ENCODE data around the gene TIMP1.

Gene TIMP1

DNA sequence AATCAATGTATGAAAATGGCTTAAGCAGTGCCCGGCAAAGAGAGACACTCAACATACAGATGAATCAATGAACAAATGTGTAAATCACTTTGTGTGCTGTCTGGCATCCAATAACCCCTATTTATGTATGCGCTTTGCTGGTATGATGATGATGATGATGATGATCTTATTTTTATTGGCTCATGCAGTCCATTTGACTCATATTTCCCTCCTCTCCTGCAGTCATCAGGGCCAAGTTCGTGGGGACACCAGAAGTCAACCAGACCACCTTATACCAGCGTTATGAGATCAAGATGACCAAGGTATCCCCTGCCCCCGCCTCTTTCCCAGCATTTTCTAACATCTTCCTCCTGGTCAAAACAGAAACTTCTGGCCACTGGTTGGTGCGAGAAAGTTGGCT, 2.5 kb downstream of the TIMP1 start:
- H3K36me3 ChIP-seq (ENCODE audit: control insufficient read depth in 1 of 2, insufficient read depth in 2 of 2, low read length in 2 of 2) = no peaks in the 10 kb centered on the region
- H3K9ac ChIP-seq (ENCODE audit: low read depth in 1 of 2, low read length in 2 of 2) = no peak overlapping the region
- no peak overlapping the region for H3K27ac ChIP-seq (ENCODE audit: low read depth, low read length)
- no peaks in the 10 kb centered on the region for H3K9me3 ChIP-seq (ENCODE audit: control insufficient read depth in 1 of 2, low read length in 2 of 2)
- H3K27me3 ChIP-seq (ENCODE audit: control insufficient read depth in 1 of 2, insufficient read depth in 2 of 2, low read length in 2 of 2) = no peaks in the 10 kb centered on the region
- no peak overlapping the region for H3K4me3 ChIP-seq (ENCODE audit: low read depth in 1 of 2, low read length in 2 of 2)
- no peaks in the 10 kb centered on the region for H3K4me1 ChIP-seq (ENCODE audit: control insufficient read depth in 1 of 2, insufficient read depth in 2 of 2, low read length in 2 of 2)

DNA sequence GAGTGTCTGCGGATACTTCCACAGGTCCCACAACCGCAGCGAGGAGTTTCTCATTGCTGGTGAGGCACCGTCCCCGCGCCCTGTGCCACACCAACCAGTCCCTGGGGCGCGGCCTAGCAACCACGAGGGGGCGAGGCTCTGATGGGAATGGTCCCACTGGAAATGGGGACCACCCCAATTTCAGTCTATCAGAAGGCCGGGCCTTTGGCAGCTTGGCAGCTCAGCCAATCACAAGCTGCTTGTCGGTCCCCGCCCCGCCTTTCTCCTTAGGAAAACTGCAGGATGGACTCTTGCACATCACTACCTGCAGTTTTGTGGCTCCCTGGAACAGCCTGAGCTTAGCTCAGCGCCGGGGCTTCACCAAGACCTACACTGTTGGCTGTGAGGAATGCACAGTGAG, 3.0 kb downstream of the TIMP1 start:
- no peaks in the 10 kb centered on the region for H3K36me3 ChIP-seq (ENCODE audit: control insufficient read depth in 1 of 2, insufficient read depth in 2 of 2, low read length in 2 of 2)
- H3K9me3 ChIP-seq (ENCODE audit: control insufficient read depth in 1 of 2, low read length in 2 of 2) = no peaks in the 10 kb centered on the region
- H3K4me1 ChIP-seq (ENCODE audit: control insufficient read depth in 1 of 2, insufficient read depth in 2 of 2, low read length in 2 of 2) = no peaks in the 10 kb centered on the region
- H3K9ac ChIP-seq (ENCODE audit: low read depth in 1 of 2, low read length in 2 of 2) = no peak overlapping the region
- no peaks in the 10 kb centered on the region for H3K27me3 ChIP-seq (ENCODE audit: control insufficient read depth in 1 of 2, insufficient read depth in 2 of 2, low read length in 2 of 2)
- no peak overlapping the region for H3K4me3 ChIP-seq (ENCODE audit: low read depth in 1 of 2, low read length in 2 of 2)
- no peak overlapping the region for H3K27ac ChIP-seq (ENCODE audit: low read depth, low read length)

DNA sequence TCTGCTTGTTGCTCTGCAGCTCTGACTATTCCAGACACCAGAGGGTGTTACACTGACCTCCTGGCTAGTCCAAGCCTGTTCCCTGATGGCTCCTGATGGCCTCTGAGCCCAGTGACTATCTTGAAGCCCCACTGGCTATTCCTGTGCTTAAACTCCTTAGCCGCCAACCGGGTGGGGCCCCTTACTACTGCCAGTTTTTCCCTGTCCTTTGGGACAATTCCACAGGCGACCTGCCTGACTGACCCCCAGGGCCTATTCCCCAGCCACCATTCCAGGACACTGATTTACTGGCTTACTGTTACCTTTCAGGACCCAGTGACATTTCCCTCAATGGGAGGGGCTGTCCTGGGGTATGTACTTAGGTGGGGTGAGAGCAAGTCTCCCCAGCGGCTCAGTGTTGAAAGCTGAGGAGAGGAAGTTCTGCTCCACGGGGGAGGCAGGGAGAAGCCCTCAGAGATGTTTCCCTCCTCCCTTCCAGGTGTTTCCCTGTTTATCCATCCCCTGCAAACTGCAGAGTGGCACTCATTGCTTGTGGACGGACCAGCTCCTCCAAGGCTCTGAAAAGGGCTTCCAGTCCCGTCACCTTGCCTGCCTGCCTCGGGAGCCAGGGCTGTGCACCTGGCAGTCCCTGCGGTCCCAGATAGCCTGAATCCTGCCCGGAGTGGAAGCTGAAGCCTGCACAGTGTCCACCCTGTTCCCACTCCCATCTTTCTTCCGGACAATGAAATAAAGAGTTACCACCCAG, 4.0 kb downstream of the TIMP1 start:
- Histone ChIP-seq H3K9ac (ENCODE audit: low read depth in 1 of 2, low read length in 2 of 2) (no peak overlapping the region), H3K27me3 (ENCODE audit: control insufficient read depth in 1 of 2, insufficient read depth in 2 of 2, low read length in 2 of 2) (no peaks in the 10 kb centered on the region), H3K9me3 (ENCODE audit: control insufficient read depth in 1 of 2, low read length in 2 of 2) (no peaks in the 10 kb centered on the region), H3K4me3 (ENCODE audit: low read depth in 1 of 2, low read length in 2 of 2) (no peak overlapping the region), H3K4me1 (ENCODE audit: control insufficient read depth in 1 of 2, insufficient read depth in 2 of 2, low read length in 2 of 2) (no peaks in the 10 kb centered on the region), H3K27ac (ENCODE audit: low read depth, low read length) (no peak overlapping the region), H3K36me3 (ENCODE audit: control insufficient read depth in 1 of 2, insufficient read depth in 2 of 2, low read length in 2 of 2) (no peaks in the 10 kb centered on the region)

DNA sequence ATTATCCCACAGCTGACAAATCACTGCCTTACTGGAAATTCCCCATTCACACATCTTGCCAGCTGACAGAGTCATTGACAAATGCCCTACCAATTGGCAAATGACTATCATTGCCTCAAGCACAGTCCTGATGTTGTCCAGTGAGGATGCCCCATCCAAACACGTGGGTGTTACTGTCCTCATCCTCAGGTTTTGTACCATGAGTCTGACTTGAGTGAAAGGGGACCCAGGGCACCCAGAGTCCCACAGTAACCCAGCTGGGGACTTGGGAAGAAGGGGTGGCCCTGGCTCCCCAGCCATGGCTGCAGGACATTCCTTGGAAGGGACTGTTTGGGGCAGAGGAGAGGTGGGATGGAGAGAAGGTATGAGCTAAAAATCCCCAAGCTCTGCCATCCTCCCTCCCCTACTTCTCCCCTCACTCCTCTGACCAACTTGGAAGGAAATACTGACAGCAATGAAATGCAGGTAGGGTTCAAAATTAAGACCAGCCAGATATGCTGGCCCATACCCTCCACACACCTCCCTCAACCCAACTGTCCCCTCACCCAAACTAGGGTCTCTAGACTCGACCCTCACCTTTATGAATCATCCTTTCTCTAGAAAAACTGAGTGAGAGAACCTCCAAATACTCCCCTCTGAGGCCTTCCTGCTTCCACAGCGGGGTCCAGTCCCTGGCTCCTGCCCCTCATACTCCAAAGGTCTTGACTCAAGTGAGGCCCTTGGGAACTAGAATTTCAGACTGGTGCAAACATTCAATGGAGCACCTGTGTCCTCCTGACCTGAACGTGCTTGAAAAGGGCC, 5.1 kb downstream of the TIMP1 start:
- no peaks in the 10 kb centered on the region for H3K4me1 ChIP-seq (ENCODE audit: control insufficient read depth in 1 of 2, insufficient read depth in 2 of 2, low read length in 2 of 2)
- no peaks in the 10 kb centered on the region for H3K27me3 ChIP-seq (ENCODE audit: control insufficient read depth in 1 of 2, insufficient read depth in 2 of 2, low read length in 2 of 2)
- no peak overlapping the region for H3K4me3 ChIP-seq (ENCODE audit: low read depth in 1 of 2, low read length in 2 of 2)
- no peaks in the 10 kb centered on the region for H3K36me3 ChIP-seq (ENCODE audit: control insufficient read depth in 1 of 2, insufficient read depth in 2 of 2, low read length in 2 of 2)
- no peaks in the 10 kb centered on the region for H3K9me3 ChIP-seq (ENCODE audit: control insufficient read depth in 1 of 2, low read length in 2 of 2)
- no peak overlapping the region for H3K9ac ChIP-seq (ENCODE audit: low read depth in 1 of 2, low read length in 2 of 2)
- no peak overlapping the region for H3K27ac ChIP-seq (ENCODE audit: low read depth, low read length)

DNA sequence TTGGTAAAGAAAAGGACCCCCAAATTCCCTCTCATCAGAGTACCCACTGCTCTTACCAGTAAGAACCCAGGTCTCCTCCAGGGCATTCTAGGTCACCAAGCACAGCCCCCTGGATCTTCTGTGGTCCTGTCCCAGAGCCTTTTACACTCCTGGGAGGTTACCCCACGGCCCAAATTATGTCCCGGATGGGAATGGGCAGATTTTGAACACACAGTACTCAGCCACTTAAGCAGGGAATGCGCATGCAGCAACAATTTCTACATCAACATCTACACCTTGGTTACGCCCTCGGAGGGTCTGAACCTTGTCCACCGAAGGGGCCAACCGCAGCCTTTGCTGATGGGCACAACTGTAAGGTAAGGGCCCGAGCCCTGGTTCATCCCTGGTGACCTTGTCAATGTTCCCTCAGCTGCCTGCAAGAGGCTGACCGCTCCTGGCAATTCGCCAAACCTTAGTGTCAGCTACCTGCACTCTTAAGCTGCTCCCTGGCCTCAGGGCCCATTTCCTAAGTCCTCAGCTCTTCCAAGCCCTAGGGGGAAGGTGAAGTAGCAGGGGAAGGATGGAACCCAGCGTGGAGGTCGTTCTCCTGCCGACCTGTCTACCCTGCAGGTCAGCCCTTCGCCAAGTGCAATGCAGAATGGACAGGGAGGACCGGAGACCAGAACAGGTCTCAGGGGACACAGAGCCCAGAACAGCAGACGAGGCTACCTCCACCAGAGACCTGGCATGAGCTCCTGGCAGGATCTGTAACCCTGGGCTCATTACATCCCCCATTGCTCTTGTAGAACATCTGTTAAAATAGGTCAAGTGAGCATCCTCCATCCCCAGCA, 5.9 kb downstream of the TIMP1 start:
- Histone ChIP-seq H3K4me3 (ENCODE audit: low read depth in 1 of 2, low read length in 2 of 2) (no peak overlapping the region), H3K4me1 (ENCODE audit: control insufficient read depth in 1 of 2, insufficient read depth in 2 of 2, low read length in 2 of 2) (no peaks in the 10 kb centered on the region), H3K9ac (ENCODE audit: low read depth in 1 of 2, low read length in 2 of 2) (no peak overlapping the region), H3K36me3 (ENCODE audit: control insufficient read depth in 1 of 2, insufficient read depth in 2 of 2, low read length in 2 of 2) (no peaks in the 10 kb centered on the region), H3K27ac (ENCODE audit: low read depth, low read length) (no peak overlapping the region), H3K27me3 (ENCODE audit: control insufficient read depth in 1 of 2, insufficient read depth in 2 of 2, low read length in 2 of 2) (no peaks in the 10 kb centered on the region), H3K9me3 (ENCODE audit: control insufficient read depth in 1 of 2, low read length in 2 of 2) (no peaks in the 10 kb centered on the region)

DNA sequence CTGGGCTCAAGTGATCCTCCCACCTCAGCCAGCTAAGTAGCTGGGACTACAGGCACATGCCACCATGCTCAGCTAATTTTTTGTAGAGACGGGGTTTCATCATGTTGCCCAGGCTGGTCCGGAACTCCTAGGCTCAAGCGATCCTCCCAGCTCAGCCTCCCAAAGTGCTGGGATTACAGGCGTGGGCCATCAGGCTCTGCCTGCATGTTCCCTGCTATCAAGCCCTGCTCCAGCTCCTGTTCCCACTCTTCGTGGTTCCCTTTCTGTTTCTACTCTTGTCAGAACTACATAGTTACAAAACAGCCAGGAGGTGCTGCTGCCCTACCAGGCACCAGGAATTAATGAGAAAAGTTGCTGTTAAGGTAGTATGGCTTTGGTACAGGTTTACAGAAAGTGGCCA, 8.7 kb downstream of the TIMP1 start:
- Histone ChIP-seq H3K27ac (ENCODE audit: low read depth, low read length) (no peak overlapping the region), H3K36me3 (ENCODE audit: control insufficient read depth in 1 of 2, insufficient read depth in 2 of 2, low read length in 2 of 2) (no peaks in the 10 kb centered on the region), H3K4me1 (ENCODE audit: control insufficient read depth in 1 of 2, insufficient read depth in 2 of 2, low read length in 2 of 2) (no peaks in the 10 kb centered on the region), H3K4me3 (ENCODE audit: low read depth in 1 of 2, low read length in 2 of 2) (no peak overlapping the region), H3K9ac (ENCODE audit: low read depth in 1 of 2, low read length in 2 of 2) (no peak overlapping the region), H3K9me3 (ENCODE audit: control insufficient read depth in 1 of 2, low read length in 2 of 2) (no peaks in the 10 kb centered on the region), H3K27me3 (ENCODE audit: control insufficient read depth in 1 of 2, insufficient read depth in 2 of 2, low read length in 2 of 2) (no peaks in the 10 kb centered on the region)

DNA sequence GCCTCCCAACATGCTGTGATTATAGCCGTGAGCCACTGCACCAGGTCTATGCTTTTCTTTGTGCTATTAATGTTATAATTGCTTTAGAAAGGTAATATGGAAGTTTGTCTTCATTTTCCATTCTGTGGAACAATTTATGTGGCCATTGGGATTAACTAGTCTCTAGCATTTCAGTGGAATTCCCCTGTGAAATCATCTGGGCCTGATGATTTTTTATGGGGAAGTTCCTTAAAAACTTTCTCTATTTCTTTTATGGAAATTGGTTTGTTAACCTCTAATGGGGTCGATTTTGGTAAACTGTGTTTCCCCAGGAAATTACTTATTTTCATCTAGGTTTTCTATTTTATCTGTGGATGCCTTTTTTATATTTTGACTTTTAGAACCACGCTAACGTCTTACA, 11.3 kb downstream of the TIMP1 start:
- H3K9me3 ChIP-seq (ENCODE audit: control insufficient read depth in 1 of 2, low read length in 2 of 2) = no peaks in the 10 kb centered on the region
- no peak overlapping the region for H3K4me3 ChIP-seq (ENCODE audit: low read depth in 1 of 2, low read length in 2 of 2)
- H3K27ac ChIP-seq (ENCODE audit: low read depth, low read length) = no peak overlapping the region
- no peaks in the 10 kb centered on the region for H3K36me3 ChIP-seq (ENCODE audit: control insufficient read depth in 1 of 2, insufficient read depth in 2 of 2, low read length in 2 of 2)
- H3K9ac ChIP-seq (ENCODE audit: low read depth in 1 of 2, low read length in 2 of 2) = no peak overlapping the region
- H3K4me1 ChIP-seq (ENCODE audit: control insufficient read depth in 1 of 2, insufficient read depth in 2 of 2, low read length in 2 of 2) = no peaks in the 10 kb centered on the region
- H3K27me3 ChIP-seq (ENCODE audit: control insufficient read depth in 1 of 2, insufficient read depth in 2 of 2, low read length in 2 of 2) = no peaks in the 10 kb centered on the region

DNA sequence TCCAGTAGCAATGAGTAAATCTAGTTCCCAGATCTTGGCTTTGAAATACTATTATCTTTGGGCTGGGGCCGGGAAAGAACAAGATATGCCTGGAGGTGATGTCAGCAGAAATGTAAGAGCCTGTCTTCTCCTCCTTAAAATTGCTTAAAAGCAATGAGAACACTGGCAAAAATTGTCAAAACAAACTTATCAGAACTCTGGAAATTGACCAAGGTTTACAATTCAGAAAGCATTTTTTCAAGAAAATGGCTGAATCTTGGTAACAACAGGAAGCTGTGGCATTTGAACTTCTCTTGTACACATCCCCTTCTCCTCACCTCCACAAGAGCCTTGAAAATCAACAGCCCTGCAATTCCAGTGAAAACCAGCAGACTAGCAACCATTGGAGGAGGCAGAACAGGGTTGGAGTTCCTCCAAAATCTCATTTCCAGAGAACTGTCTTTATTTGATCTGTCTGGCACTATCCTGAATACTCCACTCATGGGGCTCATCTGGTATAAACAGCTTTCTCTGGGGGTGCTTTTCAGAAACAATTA, 13.5 kb downstream of the TIMP1 start:
- Histone ChIP-seq H3K27me3 (ENCODE audit: control insufficient read depth in 1 of 2, insufficient read depth in 2 of 2, low read length in 2 of 2) (no peaks in the 10 kb centered on the region), H3K4me3 (ENCODE audit: low read depth in 1 of 2, low read length in 2 of 2) (no peak overlapping the region), H3K27ac (ENCODE audit: low read depth, low read length) (no peak overlapping the region), H3K9me3 (ENCODE audit: control insufficient read depth in 1 of 2, low read length in 2 of 2) (no peaks in the 10 kb centered on the region), H3K9ac (ENCODE audit: low read depth in 1 of 2, low read length in 2 of 2) (no peak overlapping the region), H3K4me1 (ENCODE audit: control insufficient read depth in 1 of 2, insufficient read depth in 2 of 2, low read length in 2 of 2) (no peaks in the 10 kb centered on the region), H3K36me3 (ENCODE audit: control insufficient read depth in 1 of 2, insufficient read depth in 2 of 2, low read length in 2 of 2) (no peaks in the 10 kb centered on the region)

DNA sequence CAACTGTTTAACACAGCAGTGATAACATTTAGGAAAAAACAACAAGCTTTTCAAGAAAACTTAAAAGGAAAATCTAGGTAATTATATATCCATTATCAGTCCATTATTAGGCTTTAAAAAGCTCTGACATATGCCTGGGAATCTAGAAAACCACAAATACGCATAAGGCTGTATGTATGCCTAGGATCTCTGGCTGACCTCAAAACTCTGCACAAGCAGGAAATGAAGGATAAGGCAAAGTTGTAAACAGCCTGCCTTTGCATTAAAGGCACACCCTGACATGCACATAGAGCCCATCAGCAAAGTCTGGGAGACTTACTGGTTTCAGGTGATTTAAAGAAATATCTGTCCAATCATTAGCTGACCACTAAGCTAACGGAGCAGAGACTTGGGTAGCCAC, 14.0 kb downstream of the TIMP1 start:
- no peaks in the 10 kb centered on the region for H3K9me3 ChIP-seq (ENCODE audit: control insufficient read depth in 1 of 2, low read length in 2 of 2)

DNA sequence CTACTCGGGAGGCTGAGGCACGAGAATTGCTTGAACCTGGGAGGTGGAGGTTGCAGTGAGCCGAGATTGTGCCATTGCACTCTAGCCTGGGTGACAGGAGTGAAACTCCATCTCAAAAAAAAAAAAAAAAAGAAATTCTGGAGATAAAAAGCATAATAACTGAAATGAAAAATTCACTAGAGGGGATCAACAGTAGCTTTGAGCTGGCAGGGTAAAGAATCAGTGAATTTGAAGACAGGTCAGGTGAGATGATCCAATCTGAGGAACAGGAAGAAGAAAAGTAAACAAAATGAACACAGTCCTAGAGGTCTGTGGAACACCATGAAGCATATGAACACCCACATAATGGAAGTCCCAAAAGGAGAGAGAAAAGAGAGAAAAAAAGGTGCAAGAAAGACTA, 15.0 kb downstream of the TIMP1 start:
- no peaks in the 10 kb centered on the region for H3K36me3 ChIP-seq (ENCODE audit: control insufficient read depth in 1 of 2, insufficient read depth in 2 of 2, low read length in 2 of 2)
- H3K9me3 ChIP-seq (ENCODE audit: control insufficient read depth in 1 of 2, low read length in 2 of 2) = no peaks in the 10 kb centered on the region
- H3K27me3 ChIP-seq (ENCODE audit: control insufficient read depth in 1 of 2, insufficient read depth in 2 of 2, low read length in 2 of 2) = no peaks in the 10 kb centered on the region
- no peak overlapping the region for H3K4me3 ChIP-seq (ENCODE audit: low read depth in 1 of 2, low read length in 2 of 2)
- H3K9ac ChIP-seq (ENCODE audit: low read depth in 1 of 2, low read length in 2 of 2) = no peak overlapping the region
- no peak overlapping the region for H3K27ac ChIP-seq (ENCODE audit: low read depth, low read length)
- H3K4me1 ChIP-seq (ENCODE audit: control insufficient read depth in 1 of 2, insufficient read depth in 2 of 2, low read length in 2 of 2) = no peaks in the 10 kb centered on the region

More for the DNA sequence above, 14.0 kb downstream of the TIMP1 start:
- H3K9ac ChIP-seq (ENCODE audit: low read depth in 1 of 2, low read length in 2 of 2) = no peak overlapping the region
- H3K36me3 ChIP-seq (ENCODE audit: control insufficient read depth in 1 of 2, insufficient read depth in 2 of 2, low read length in 2 of 2) = no peaks in the 10 kb centered on the region
- no peak overlapping the region for H3K27ac ChIP-seq (ENCODE audit: low read depth, low read length)
- H3K4me3 ChIP-seq (ENCODE audit: low read depth in 1 of 2, low read length in 2 of 2) = no peak overlapping the region
- H3K4me1 ChIP-seq (ENCODE audit: control insufficient read depth in 1 of 2, insufficient read depth in 2 of 2, low read length in 2 of 2) = no peaks in the 10 kb centered on the region
- H3K27me3 ChIP-seq (ENCODE audit: control insufficient read depth in 1 of 2, insufficient read depth in 2 of 2, low read length in 2 of 2) = no peaks in the 10 kb centered on the region
